UCSD-AML1 (cell line): Measurements from ENCODE around the gene TRIP10.
"Not testable (repeated sequence)": the region's sequence is repeated elsewhere in the genome, so short reads cannot be mapped to it uniquely, and the experiment has no call there.

ENCODE experiments used
- DNase-seq: peaks from one replicate; lab custom pipeline; 2025; ENCODE audit not compliant: unreplicated experiment; lab: John Stamatoyannopoulos, UW

TRIP10 gene

DNA sequence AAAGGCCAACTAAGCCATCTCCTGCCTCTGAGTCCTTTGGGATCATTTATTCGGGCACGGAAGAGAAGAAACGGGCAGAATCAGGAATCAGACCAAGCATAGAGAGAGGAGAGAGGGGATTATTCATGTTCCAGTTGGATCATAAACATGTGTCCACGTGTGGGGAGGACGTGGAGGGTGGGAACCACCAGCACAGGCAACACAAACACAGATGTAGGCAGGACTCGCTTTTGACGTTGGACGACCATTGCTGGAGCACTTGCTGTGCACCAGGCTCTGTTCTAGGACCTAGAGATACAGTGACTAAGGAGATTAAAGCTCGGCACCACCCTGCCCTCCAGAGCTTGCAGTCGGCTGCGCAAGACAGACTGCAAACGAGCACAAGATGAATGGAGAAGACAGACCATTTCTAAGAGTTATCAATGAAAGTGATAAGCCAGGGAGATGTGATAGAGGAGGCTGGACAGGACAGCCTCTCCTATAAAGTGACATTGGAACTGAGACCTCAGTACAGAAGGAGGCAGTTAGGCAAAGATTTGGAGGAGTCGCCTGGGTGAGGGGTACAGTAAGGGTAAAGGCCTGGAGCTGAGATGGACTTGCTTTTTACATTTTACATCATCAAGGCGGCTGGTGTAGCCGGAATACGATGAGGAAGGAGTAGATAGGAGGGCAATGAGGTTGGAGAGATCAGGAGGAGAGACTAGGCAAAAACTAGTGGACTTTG, 27.0 kb downstream of the TRIP10 start:
- no peak for DNase-seq

GRCh38 chr19:6767081-6767356, 27.5 kb downstream of the TRIP10 start:
- no peak for DNase-seq

- peak; percentile 87 for DNase-seq
These were observed 28.1 kb downstream of the TRIP10 start, which contains the start of gene SH2D3A for GRCh38 chr19:6767357-6768235. Gene SH2D3A, minus strand, starts transcription at chr19:6767435. Its CDS starts 3,687 bp downstream, at chr19:6763748.

DNA sequence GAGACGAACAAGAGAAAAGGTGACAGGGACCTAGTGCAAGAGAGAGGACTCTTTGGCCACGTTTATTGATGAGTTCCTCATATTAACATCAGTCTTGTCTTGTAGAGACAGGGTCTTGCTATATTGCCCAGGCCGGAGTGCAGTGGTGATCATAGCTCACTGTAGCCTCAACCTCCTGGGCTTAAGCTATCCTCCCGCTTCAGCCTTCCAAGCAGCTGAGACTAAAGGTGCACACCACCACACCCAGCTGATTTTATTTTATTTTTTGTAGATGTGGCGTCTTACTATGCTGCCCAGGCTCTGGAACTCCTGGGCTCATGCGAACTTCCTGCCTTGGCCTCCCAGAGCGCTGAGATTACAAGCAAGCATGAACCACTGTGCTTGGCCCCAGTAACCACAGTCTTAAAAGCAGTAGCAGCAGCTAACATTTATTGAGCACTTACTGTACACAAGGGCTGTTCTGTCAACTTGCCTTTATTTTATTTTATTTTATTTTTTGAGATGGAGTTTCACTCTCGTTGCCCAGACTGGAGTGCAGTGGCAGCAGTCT, 28.8 kb downstream of the TRIP10 start:
- no peak for DNase-seq

- DNase-seq, result peak; percentile 31
These were observed 29.6 kb downstream of the TRIP10 start for GRCh38 chr19:6769006-6769619.

- DNase-seq, result not testable (repeated sequence)
These were observed 32.2 kb downstream of the TRIP10 start for GRCh38 chr19:6771648-6772027.

- peak; percentile 93 for DNase-seq
These were observed 32.8 kb downstream of the TRIP10 start, which contains the start of gene VAV1 for GRCh38 chr19:6772028-6772865. Gene VAV1, plus strand, starts transcription at chr19:6772708. Its CDS starts 100 bp downstream, at chr19:6772808.

- DNase-seq, result no peak
These were observed 33.4 kb downstream of the TRIP10 start for GRCh38 chr19:6772866-6773322.

DNA sequence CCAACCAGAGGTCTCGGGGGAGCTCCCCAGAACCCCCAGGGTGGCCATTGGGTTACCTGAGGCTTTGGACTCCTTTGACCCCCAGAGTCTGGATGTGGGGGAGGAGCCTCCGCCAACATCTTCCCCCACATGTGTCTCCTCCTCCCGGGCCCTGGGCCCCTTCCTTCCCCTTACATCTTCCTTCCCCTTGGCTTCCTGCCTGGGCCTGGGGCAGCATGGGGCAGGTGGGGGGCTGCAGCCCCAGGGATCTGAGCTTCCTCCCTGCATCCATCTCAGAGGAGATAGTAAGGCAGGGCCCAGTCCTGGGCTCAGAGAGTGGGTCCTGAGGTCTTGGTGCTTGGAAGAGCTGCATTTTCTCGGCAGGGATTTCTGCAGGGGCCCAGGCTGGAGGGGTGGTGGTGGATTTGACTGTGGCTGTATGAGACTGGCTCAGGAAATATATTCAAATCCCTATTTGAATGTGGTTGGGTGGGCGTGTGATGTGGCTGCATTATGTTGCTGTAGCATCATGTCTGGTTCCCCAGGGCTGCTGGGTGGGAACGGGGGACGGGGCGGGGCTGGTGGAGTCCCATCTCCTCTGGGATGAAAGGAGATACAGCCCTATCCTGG, 33.9 kb downstream of the TRIP10 start:
- DNase-seq, result peak; percentile 79

DNA sequence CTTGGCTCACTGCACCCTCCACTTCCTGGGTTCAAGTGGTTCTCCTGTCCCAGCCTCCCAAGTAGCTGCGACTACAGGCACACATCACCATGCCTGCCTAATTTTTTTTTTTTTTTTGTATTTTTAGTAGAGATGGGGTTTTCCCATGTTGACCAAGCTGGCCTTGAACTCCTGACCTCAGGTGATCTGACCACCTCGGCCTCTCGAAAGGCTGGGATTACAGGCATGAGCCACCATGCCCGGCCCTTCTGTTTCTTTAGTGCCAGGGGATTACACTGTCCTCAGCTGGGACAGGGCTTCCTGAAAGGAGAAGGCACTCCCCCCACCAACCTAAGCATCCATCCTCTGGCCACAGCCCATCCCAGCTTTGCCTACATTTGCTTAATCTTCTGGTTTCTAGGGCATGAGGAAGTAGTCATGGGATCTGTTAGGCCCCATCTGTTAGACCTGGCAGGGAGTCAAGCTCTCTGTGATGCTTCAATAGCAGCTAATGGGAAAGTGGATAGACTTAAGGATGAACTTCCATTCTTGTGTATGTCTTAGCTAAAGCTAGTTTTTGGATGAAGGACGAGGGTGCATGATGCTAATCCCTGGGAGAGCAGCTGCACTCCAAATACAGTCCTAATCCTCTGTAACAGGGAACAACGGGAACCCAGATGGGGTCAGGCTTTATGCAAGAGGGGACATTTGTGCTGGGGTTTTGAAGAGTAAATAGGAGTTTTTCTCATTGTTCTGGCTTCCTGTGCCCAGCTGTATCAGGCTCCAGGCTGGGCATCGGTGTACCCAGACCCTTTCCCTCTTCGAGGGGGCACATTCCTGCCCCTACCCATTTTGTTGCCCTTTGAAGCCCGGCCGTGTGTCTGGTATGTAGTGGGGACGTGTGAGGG, 35.6 kb downstream of the TRIP10 start:
- DNase-seq, result peak; percentile 18

GRCh38 chr19:6776045-6776444, 36.6 kb downstream of the TRIP10 start:
- DNase-seq, result not testable (repeated sequence)

GRCh38 chr19:6776999-6777398, 37.5 kb downstream of the TRIP10 start:
- no peak for DNase-seq

DNA sequence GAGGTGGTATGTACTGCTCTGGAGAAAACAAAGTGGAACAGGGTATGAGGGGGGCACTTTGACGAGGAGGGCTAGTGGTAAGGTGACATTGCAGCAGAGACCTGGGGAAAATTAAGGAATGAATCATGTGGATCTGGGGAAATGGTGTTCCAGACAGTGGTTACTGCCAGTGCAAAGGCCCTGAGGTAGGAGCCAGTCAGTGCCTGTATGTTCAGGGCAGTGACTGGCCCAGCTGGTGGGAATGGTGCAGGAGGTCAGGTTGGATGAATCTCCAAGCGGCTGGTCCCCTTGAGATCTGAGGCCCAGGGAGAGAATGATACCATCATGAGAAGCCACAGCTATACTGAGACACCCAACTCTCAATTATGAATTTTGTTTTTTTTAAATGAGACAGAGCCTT, 38.0 kb downstream of the TRIP10 start:
- DNase-seq, result no peak

DNA sequence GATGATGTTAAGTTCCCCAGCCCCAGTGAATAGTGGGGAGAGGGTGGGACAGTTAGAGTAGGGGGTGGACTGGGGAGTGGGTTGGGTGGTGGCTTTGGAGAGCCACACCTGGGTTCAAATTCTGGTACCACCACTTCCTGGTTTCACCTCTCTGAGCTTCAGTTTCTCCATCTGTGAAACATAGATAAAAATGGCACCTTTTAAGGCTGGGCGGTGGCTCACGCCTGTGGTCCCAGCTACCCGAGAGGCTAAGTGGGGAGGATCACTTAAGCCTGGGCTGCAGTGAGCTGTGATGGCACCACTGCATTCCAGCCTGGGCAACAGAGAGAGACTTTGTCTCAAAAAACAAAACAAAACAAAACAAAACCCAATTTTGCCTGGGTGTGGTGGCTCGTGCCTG, 38.9 kb downstream of the TRIP10 start:
- no peak for DNase-seq

GRCh38 chr19:6779206-6779605, 39.7 kb downstream of the TRIP10 start:
- no peak for DNase-seq

DNA sequence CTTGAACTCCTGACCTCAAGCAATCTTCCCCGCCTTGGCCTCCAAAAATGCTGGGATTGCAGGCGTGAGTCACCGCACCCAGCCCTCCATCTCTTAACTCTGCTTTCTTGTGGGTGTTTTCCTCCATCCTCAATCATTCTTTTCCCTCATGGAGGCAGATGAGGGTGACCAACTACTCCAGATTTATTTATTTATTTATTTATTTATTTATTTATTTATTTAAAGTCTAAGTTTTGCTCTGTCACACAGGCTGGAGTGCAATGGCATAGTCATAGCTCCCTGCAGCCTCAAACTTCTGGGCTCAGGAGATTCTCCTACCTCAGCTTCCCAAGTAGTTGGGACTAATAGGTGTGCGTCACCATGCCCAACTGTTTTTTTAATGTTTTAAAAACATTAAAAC, 47.9 kb downstream of the TRIP10 start:
- no peak for DNase-seq

GRCh38 chr19:6788896-6789295, 49.4 kb downstream of the TRIP10 start:
- no peak for DNase-seq

DNA sequence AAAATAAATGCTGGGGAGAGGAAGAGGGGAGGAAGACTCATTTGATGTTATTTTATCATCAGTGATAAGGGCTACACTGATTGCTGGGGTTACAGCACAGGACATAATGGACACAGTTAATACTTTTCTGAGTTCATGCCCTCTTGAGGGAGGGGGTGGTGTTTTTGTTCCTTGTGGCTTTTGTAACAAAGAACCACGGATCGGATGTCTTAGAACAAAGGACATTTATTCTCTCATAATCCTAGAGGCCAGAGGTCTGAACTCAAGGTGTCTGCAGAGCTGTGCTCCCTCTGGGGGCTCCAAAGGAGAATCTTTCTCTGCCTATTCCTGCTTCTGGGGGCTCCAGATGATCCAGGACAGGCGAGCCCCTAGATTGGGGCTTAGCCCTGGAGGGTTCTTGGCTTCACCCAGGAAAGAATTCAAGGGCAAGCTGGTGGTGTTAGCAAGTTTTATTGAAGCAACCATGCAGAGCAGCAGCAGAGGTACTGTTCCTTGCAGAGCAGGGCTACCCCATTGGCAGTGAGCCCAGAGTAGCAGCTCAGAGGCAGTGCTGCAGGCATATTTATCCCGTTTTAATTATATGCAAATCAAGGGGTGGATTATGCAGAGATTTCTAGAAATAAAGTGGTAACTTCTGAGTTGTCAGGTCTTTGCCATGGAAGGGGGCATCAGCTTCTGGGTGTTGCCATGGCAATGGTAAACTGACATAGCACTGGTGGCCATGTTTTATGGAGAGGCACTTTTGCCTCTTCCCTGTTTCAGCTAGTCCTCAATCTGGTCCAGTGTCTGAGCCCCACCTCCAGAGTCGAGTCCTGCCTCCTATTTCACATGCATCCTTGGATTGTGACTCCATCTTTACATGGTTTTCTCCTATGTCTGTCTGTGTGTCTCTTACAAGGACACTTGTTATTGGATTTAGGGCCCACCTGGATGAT, 51.0 kb downstream of the TRIP10 start:
- no peak for DNase-seq
